HG03025 (cell line): Measurements from ENCODE around the gene NFE2L2.
"Not testable (repeated sequence)": the region's sequence is repeated elsewhere in the genome, so short reads cannot be mapped to it uniquely, and the experiment has no call there.

Experiments
- ATAC-seq: cut with Tn5 transposase; IDR thresholded peaks from one replicate; pipeline ENCODE4 v1.9.1; 2021; ENCODE audit warnings: mild to moderate bottlenecking, moderate library complexity; ENCODE audit not compliant: unreplicated experiment, low FRiP score

NFE2L2 gene

GRCh38 chr2:177264693-177265587, at the start of gene NFE2L2:
Gene NFE2L2 (minus strand): TSS chr2:177264727. CDS start chr2:177264576, 151 bp downstream.
- peak; percentile 52 for ATAC-seq

- ATAC-seq = no peak
Observed at GRCh38 chr2:177314194-177314593, 49.7 kb upstream of the NFE2L2 start.

GRCh38 chr2:177313162-177313781, 48.7 kb upstream of the NFE2L2 start:
- no peak for ATAC-seq

- ATAC-seq = no peak
Observed at GRCh38 chr2:177312562-177312961, 48.0 kb upstream of the NFE2L2 start.

GRCh38 chr2:177309672-177310309, 45.3 kb upstream of the NFE2L2 start:
- not testable (repeated sequence) for ATAC-seq

- no peak for ATAC-seq
Observed at GRCh38 chr2:177306550-177306949, 42.0 kb upstream of the NFE2L2 start.

GRCh38 chr2:177303939-177304338, 39.4 kb upstream of the NFE2L2 start:
- ATAC-seq = no peak

GRCh38 chr2:177302552-177302951, 38.0 kb upstream of the NFE2L2 start:
- no peak for ATAC-seq

GRCh38 chr2:177298191-177298590, 33.7 kb upstream of the NFE2L2 start:
- no peak for ATAC-seq

GRCh38 chr2:177296040-177296439, 31.5 kb upstream of the NFE2L2 start:
- ATAC-seq = no peak

- ATAC-seq = no peak
Observed at GRCh38 chr2:177295484-177295883, 31.0 kb upstream of the NFE2L2 start.

- ATAC-seq = no peak
Observed at GRCh38 chr2:177291701-177292100, 27.2 kb upstream of the NFE2L2 start.

GRCh38 chr2:177289824-177290628, 25.5 kb upstream of the NFE2L2 start:
- ATAC-seq = peak; percentile 88

- ATAC-seq = no peak
Observed at GRCh38 chr2:177287814-177288213, 23.3 kb upstream of the NFE2L2 start.

- no peak for ATAC-seq
Observed at GRCh38 chr2:177285892-177286715, 21.6 kb upstream of the NFE2L2 start.

- ATAC-seq = no peak
Observed at GRCh38 chr2:177284531-177284930, 20.0 kb upstream of the NFE2L2 start.

- ATAC-seq = no peak
Observed at GRCh38 chr2:177283906-177284305, 19.4 kb upstream of the NFE2L2 start.

GRCh38 chr2:177282787-177283572, 18.5 kb upstream of the NFE2L2 start:
- no peak for ATAC-seq

GRCh38 chr2:177282181-177282641, 17.7 kb upstream of the NFE2L2 start:
- no peak for ATAC-seq
